Body of pancreas (tissue), 4 donors: ENCODE measurements around the gene ABCB8.

ENCODE experiments used
- POLR2A ChIP-seq, 3 donors: fragments of 450-650 bp; IDR thresholded peaks; one replicate each; pipeline ENCODE4 v1.6.1; 2016; ENCODE audit warnings: antibody characterized with exemption in 3 of 3, mild to moderate bottlenecking in 2 of 3
- TF ChIP-seq, protein P1 (sequence below), 7 experiments: fragments of 450-650 bp in 4 of 7; fragments of 200-600 bp in 3 of 7; sonication (generic) in 3 of 7; IDR thresholded peaks; one replicate each; pipeline ENCODE4 v1.5.1; 2016 to 2019; ENCODE audit warnings: antibody characterized with exemption in 7 of 7

DNA sequence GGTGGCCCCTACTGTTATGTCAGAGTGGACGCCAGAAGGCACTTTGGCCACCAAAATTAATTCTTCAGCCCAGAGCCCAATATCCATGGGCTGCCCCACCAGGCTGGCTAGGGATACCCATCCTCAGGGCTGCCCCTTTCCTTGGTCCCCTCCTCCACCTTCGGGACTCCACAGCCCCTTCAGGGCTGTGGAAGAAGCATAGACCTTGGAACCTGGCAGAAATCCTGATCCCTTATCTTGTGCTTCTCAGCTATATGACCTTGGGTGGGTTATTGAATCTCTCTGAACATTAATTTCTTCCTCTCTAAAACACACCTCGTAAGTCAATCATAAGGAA, 55.5 kb downstream of the ABCB8 start:
- TF ChIP-seq, protein P1, sequence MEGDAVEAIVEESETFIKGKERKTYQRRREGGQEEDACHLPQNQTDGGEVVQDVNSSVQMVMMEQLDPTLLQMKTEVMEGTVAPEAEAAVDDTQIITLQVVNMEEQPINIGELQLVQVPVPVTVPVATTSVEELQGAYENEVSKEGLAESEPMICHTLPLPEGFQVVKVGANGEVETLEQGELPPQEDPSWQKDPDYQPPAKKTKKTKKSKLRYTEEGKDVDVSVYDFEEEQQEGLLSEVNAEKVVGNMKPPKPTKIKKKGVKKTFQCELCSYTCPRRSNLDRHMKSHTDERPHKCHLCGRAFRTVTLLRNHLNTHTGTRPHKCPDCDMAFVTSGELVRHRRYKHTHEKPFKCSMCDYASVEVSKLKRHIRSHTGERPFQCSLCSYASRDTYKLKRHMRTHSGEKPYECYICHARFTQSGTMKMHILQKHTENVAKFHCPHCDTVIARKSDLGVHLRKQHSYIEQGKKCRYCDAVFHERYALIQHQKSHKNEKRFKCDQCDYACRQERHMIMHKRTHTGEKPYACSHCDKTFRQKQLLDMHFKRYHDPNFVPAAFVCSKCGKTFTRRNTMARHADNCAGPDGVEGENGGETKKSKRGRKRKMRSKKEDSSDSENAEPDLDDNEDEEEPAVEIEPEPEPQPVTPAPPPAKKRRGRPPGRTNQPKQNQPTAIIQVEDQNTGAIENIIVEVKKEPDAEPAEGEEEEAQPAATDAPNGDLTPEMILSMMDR (IDR thresholded peaks at IDR 0.05), result no peak
- TF ChIP-seq POLR2A (IDR thresholded peaks at IDR 0.05), result no peak
